GM12864 (cell line): ENCODE data around the gene SPRR3.

Source experiments
- DNase-seq: peaks from one replicate; pipeline ENCODE4 v3.0.0-alpha.2; 2011; ENCODE audit warnings: low read depth
- H3K4me3 ChIP-seq: 2 replicates; pipeline ENCODE4 v1.5.1; 2011; ENCODE audit warnings: mild to moderate bottlenecking, low read depth, low read length, control low read depth
- TF ChIP-seq, protein P1 (sequence below): IDR thresholded peaks from 2 replicates; pipeline ENCODE4 v1.5.1; 2011; ENCODE audit warnings: low read depth, mild to moderate bottlenecking, moderate library complexity, low read length, control low read depth, inconsistent platforms; ENCODE audit errors: missing control alignments

The SPRR3 gene

DNA sequence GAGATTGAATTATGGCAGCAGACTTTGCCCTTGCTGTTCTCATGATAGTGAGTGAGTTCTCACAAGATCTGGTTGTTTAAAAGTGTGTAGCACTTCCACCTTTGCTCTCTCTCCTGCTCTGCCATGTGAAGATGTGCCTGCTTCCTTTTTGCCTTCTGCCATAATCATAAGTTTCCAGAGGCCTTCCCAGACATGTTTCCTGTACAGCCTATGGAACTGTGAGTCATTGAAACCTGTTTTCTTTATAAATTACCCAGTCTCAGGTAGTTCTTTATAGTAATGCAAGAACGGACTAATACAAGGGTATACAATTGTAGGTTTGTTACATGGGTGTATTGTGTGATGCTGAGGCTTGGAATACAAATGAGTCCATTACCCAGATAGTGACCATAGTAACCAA lies 33.7 kb downstream of the SPRR3 start:
- TF ChIP-seq, protein P1, sequence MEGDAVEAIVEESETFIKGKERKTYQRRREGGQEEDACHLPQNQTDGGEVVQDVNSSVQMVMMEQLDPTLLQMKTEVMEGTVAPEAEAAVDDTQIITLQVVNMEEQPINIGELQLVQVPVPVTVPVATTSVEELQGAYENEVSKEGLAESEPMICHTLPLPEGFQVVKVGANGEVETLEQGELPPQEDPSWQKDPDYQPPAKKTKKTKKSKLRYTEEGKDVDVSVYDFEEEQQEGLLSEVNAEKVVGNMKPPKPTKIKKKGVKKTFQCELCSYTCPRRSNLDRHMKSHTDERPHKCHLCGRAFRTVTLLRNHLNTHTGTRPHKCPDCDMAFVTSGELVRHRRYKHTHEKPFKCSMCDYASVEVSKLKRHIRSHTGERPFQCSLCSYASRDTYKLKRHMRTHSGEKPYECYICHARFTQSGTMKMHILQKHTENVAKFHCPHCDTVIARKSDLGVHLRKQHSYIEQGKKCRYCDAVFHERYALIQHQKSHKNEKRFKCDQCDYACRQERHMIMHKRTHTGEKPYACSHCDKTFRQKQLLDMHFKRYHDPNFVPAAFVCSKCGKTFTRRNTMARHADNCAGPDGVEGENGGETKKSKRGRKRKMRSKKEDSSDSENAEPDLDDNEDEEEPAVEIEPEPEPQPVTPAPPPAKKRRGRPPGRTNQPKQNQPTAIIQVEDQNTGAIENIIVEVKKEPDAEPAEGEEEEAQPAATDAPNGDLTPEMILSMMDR = no peak
- no peak for DNase-seq
- no peak overlapping the region for H3K4me3 ChIP-seq

DNA sequence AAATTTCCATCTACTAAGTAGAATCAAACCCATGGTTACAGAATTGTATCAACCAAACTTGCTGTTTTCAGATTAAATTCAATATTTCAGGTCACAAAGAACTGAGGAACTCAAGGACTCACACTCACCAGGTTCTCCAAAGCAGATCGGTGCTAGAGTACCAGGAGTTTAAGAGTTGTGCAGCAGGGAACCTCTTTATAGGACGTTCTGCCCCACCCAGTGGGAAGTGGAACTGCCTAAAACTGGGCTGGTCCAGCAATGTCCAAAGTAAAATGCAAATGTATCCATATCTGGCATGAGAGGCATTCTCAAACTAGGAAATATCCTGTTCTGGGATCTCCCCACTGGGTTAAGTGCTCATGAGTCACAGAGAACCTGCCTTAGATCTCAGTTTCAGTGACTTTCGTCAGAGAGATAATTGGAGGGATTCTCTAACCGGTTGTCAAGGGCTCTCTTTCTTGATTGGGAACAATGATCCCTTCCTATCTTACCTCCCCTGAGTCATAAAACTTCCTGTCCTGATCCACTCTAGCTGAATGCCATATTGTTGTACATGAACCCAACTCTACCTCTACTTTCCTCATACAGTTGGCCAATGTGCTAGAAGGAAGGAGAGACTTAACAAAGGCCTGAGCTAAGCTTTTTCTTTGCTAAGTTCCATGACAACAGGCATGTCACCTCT lies 39.5 kb downstream of the SPRR3 start, which contains the start of gene SPRR2D:
Gene SPRR2D, minus strand, starts transcription at position 171 of the 682 bp plus-strand sequence. CDS start 774 bp downstream, outside the sequence.
- TF ChIP-seq, protein P1 = no peak
- no peak within 1 kb of the TSS for H3K4me3 ChIP-seq
- no peak for DNase-seq

DNA sequence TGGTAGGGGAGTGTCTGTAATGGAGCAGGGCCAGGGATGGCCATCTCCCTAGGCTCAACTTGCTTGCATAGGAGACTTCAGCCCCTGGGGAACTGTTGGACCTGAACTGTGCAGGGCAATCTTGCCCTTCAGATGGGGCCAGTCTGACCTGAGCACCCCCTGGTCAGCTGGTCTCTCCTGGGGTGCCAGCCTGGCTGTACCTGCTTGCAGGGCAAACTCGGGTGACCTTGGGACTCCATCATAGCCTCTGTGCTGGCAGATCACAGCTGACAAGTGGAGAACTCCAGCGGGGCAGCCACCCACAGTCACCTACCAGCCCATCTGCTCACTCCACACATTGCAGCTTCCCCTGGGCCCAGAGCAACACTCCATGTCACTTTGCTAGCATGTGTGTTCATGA lies 47.7 kb downstream of the SPRR3 start:
- TF ChIP-seq, protein P1 = no peak
- H3K4me3 ChIP-seq = no peak overlapping the region
- no peak for DNase-seq
